Panc1 (cell line): Measurements from ENCODE around the gene STIL. TPM values are rescaled to one million over a fixed set of nuclear protein-coding genes. Genes with fewer than 3 reads are reported as not detected.

Experiments used
- ATAC-seq: fragments of 200-7000 bp; cut with Tn5 transposase; 2 replicates; pipeline ENCODE4 v1.9.1; 2020; ENCODE audit warnings: mild to moderate bottlenecking, moderate library complexity
- BruUV-seq: library from RNA; stranded (reverse); fragments of 400-500 nt; replicated peaks from 2 replicates; lab custom pipeline; 2021; lab: Mats Ljungman, UMichigan
- CTCF ChIA-PET: fragments of 300-600 bp; sonication (Branson Sonifier 250); formaldehyde crosslinking; loops from one replicate; lab custom pipeline; 2022; ENCODE audit warnings: antibody characterized with exemption; lab: Charles Lee
- POLR2A ChIA-PET: fragments of 300-600 bp; sonication (Branson Sonifier 250); formaldehyde crosslinking; loops from one replicate; lab custom pipeline; 2022; ENCODE audit warnings: antibody characterized with exemption; lab: Charles Lee
- DNase-seq: peaks from one replicate; pipeline ENCODE4 v3.0.0-alpha.2; 2010; ENCODE audit warnings: low read depth, low spot score
- H3K27ac ChIP-seq: 2 replicates; pipeline ENCODE4 v1.5.1; 2011; ENCODE audit warnings: mild to moderate bottlenecking, low read length, inconsistent platforms
- H3K27me3 ChIP-seq: fragments of 200-500 bp; sonication (Bioruptor generic); 2 replicates; pipeline ENCODE4 v1.6.0; 2014; ENCODE audit warnings: low read length, inconsistent platforms; ENCODE audit not compliant: control insufficient read depth, insufficient read depth
- H3K36me3 ChIP-seq: fragments of 200-500 bp; sonication (Bioruptor generic); 2 replicates; pipeline ENCODE4 v1.5.1; 2014; ENCODE audit warnings: inconsistent platforms, mild to moderate bottlenecking, low read length, moderate library complexity; ENCODE audit not compliant: control insufficient read depth, insufficient read depth
- H3K4me1 ChIP-seq: 2 replicates; pipeline ENCODE4 v1.5.1; 2011; ENCODE audit warnings: inconsistent platforms, mild to moderate bottlenecking, low read length, moderate library complexity; ENCODE audit not compliant: control insufficient read depth, insufficient read depth
- H3K4me3 ChIP-seq, 2 experiments: 2 replicates each; pipeline ENCODE4 v1.5.1; 2011 to 2012; ENCODE audit warnings: low read depth in 2 of 2, low read length in 2 of 2, mild to moderate bottlenecking in 2 of 2, inconsistent platforms in 1 of 2, moderate library complexity in 1 of 2
- H3K9me3 ChIP-seq: fragments of 200-500 bp; sonication (Bioruptor generic); 2 replicates; pipeline ENCODE4 v1.5.1; 2014; ENCODE audit warnings: low read depth, mild to moderate bottlenecking, inconsistent platforms, low read length, moderate library complexity; ENCODE audit not compliant: control insufficient read depth, insufficient read depth
- CTCF ChIP-seq: fragments of 450-650 bp; IDR thresholded peaks from 2 replicates; pipeline ENCODE4 v1.5.1; 2017; ENCODE audit warnings: mild to moderate bottlenecking
- POLR2AphosphoS5 ChIP-seq: IDR thresholded peaks from 2 replicates; pipeline ENCODE4 v1.6.1; 2012; ENCODE audit warnings: mild to moderate bottlenecking, low read depth, low read length, moderate library complexity
- REST ChIP-seq, 2 experiments: IDR thresholded peaks; 2 replicates each; pipeline ENCODE4 v1.6.1; 2011 to 2012; ENCODE audit warnings: low read depth in 2 of 2, control low read depth in 1 of 2, low read length in 1 of 2, mild to moderate bottlenecking in 1 of 2, moderate library complexity in 1 of 2; ENCODE audit not compliant: insufficient read depth in 1 of 2
- SIN3A ChIP-seq: IDR thresholded peaks from 2 replicates; pipeline ENCODE4 v1.6.1; 2012; ENCODE audit warnings: low read depth, mild to moderate bottlenecking, low read length, moderate library complexity, borderline replicate concordance; ENCODE audit not compliant: insufficient read depth
- TCF7L2 ChIP-seq: IDR thresholded peaks from 2 replicates; pipeline ENCODE4 v1.6.1; 2011; ENCODE audit warnings: mild to moderate bottlenecking, low read depth, low read length, inconsistent platforms
- in situ Hi-C: cut with HindIII; loops from 2 replicates; pipeline ENCODE4 v1.10.0; 2016; ENCODE audit warnings: low sequenced_read_pairs, low pct_unique_long_range_greater_than_20kb
- intact Hi-C: fragments of 100-400 bp; cut with micrococcal nuclease; formaldehyde crosslinking; loops from one replicate; pipeline ENCODE4 v1.10.0; 2022; ENCODE audit not compliant: unreplicated experiment
- total RNA-seq: library from RNA; stranded (reverse); gene quantifications from one replicate; pipeline ENCODE4 v1.2.1, GENCODE V29; 2021; ENCODE audit not compliant: unreplicated experiment

STIL gene
- total RNA-seq, 1 experiment from 2014 or later, result 31.6 TPM

GRCh38 chr1:47230692-47231300 lies 83.2 kb downstream of the STIL start:
- Histone ChIP-seq H3K36me3 (no peaks in the 10 kb centered on the region), H3K27me3 (peaks cover 16% of the 10 kb centered on the region), H3K9me3 (no peaks in the 10 kb centered on the region), H3K27ac (no peak overlapping the region), H3K4me3 (no peak overlapping the region), H3K4me1 (no peaks in the 10 kb centered on the region)
- POLR2A ChIA-PET, result no interaction called here
- intact Hi-C loops, result no loop called here
- CTCF ChIA-PET, result no interaction called here
- TF ChIP-seq TCF7L2, result no peak
- no peak for TF ChIP-seq CTCF
- no peak for TF ChIP-seq REST (IDR thresholded peaks at IDR 0.05; ENCODE audit: insufficient read depth in 1 of 2, low read depth in 2 of 2, low read length in 1 of 2)
- TF ChIP-seq POLR2AphosphoS5, result no peak
- TF ChIP-seq SIN3A, result no peak
- DNase-seq (no peak), ATAC-seq (no peak)
- BruUV-seq, result no TSS peak
- in situ Hi-C loops, result no loop called here

- TF ChIP-seq SIN3A (no peak), POLR2AphosphoS5 (no peak), REST (IDR thresholded peaks at IDR 0.05; ENCODE audit: insufficient read depth in 1 of 2, low read depth in 2 of 2, low read length in 1 of 2) (no peak), TCF7L2 (no peak), CTCF (no peak)
- in situ Hi-C loops, result no loop called here
- Histone ChIP-seq H3K27ac (no peak overlapping the region), H3K27me3 (peaks cover 18% of the 10 kb centered on the region), H3K4me1 (no peaks in the 10 kb centered on the region), H3K36me3 (no peaks in the 10 kb centered on the region), H3K9me3 (no peaks in the 10 kb centered on the region), H3K4me3 (no peak overlapping the region)
- intact Hi-C loops, result no loop called here
- no peak for DNase-seq
- ChIA-PET CTCF (no interaction called here), POLR2A (no interaction called here)
- BruUV-seq, result no TSS peak
- ATAC-seq, result no peak
Observed at GRCh38 chr1:47229886-47230691, 83.9 kb downstream of the STIL start.
